ENCODE measurements around the gene MCUR1.
A peak's percentile ranks its signal among the peaks of the same experiment; 100 is the strongest.

The MCUR1 gene

DNA sequence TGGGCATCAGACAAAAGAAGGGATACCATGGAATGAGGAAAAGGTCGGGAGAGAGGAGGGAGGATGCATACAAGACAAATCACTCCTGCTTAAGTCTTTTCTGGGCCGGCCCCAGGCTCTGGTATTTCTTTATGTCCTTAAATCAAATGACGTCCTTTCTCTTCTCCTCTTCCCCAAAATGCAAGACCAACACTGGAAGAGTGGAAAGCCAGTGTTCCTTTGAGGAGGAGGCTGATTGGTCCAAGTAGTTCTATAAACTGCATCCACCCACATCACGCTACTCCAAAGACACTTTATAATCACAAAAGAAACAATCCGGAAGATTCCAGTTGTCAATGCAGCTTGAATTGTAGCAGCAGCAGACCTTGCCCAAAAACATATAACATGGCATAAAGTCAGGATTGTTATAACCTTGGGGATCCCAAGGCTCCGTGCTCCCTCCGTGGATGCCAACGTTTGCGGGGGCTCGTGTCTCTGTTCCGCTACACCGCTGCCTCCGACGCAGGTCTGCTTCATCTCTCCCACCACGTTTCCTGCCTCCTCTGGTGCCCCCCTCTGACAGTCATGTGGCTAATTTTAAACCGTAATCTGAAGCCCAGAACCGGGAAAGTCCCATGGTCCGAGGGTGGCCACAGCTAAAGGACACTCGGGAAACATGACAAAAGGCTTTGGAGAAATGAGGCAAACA is 47.1 kb downstream of the MCUR1 start:
- H3K9me3 Mint-ChIP-seq = no peaks in the 10 kb centered on the region
- H3K4me3 Mint-ChIP-seq = peak overlapping the region; percentile 33 to 68 (median 38)
- H3K27me3 Mint-ChIP-seq (ENCODE audit: low read depth) = peaks cover 4% of the 10 kb centered on the region
- H3K4me1 Mint-ChIP-seq = peaks cover 28% of the 10 kb centered on the region
- peak overlapping the region; percentile 2 to 46 (median 34) for H3K27ac Mint-ChIP-seq
- no peaks in the 10 kb centered on the region for H3K36me3 Mint-ChIP-seq (ENCODE audit: low read depth)
- TF ChIP-seq, protein P1, sequence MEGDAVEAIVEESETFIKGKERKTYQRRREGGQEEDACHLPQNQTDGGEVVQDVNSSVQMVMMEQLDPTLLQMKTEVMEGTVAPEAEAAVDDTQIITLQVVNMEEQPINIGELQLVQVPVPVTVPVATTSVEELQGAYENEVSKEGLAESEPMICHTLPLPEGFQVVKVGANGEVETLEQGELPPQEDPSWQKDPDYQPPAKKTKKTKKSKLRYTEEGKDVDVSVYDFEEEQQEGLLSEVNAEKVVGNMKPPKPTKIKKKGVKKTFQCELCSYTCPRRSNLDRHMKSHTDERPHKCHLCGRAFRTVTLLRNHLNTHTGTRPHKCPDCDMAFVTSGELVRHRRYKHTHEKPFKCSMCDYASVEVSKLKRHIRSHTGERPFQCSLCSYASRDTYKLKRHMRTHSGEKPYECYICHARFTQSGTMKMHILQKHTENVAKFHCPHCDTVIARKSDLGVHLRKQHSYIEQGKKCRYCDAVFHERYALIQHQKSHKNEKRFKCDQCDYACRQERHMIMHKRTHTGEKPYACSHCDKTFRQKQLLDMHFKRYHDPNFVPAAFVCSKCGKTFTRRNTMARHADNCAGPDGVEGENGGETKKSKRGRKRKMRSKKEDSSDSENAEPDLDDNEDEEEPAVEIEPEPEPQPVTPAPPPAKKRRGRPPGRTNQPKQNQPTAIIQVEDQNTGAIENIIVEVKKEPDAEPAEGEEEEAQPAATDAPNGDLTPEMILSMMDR (IDR thresholded peaks at IDR 0.05; ENCODE audit: unreplicated experiment in 3 of 3) = no peak

DNA sequence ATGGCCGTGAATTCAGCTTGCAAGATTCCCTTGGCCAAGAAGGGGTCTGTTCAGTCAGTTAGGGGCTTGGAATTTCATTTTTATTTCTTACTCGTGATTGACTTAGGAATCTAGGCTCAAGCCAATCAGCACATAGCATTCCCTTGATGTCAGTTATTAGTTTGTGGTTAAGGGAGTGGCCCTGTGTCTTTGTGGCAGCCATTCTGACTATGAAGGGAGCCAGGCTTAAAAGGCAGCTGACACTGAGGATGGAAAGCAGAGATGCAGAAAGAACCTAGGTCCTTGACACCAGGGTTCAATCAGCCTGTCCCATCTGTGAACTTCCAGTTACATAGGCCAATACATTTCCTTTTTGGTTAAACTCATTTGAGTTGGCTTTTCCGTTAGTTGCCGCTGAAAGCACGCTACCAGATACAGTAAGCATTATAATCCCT is 48.1 kb downstream of the MCUR1 start:
- TF ChIP-seq, protein P1 (IDR thresholded peaks at IDR 0.05; ENCODE audit: unreplicated experiment in 3 of 3) = no peak
- Mint-ChIP-seq H3K9me3 (no peaks in the 10 kb centered on the region), H3K4me3 (peak overlapping the region in 1 of 3 experiments; percentile 40), H3K27ac (peak overlapping the region in 1 of 3 experiments; percentile 33), H3K4me1 (peaks cover 33% of the 10 kb centered on the region), H3K27me3 (ENCODE audit: low read depth) (peaks cover 4% of the 10 kb centered on the region), H3K36me3 (ENCODE audit: low read depth) (no peaks in the 10 kb centered on the region)

DNA sequence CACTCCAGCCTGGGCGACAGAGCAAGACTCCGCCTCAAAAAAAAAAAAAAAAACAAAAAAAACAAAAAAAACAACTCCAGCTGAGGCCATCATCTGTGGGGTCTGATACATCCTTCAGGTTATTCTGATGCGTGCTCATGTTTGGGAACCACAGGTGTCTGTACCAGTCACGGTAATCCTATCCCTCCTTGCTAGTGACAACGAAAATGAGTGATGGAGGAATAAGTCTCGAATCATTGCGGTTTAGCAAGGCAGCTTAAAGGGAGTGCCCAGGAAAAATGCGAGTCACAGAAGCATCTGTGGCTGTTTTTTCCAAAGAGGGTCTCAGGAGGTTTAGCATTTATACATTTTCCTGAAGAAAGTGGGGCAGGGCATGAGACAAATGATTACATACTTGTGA is 48.8 kb downstream of the MCUR1 start:
- Mint-ChIP-seq H3K27me3 (ENCODE audit: low read depth) (peaks cover 4% of the 10 kb centered on the region), H3K4me1 (peaks cover 33% of the 10 kb centered on the region), H3K36me3 (ENCODE audit: low read depth) (no peaks in the 10 kb centered on the region), H3K9me3 (no peaks in the 10 kb centered on the region), H3K4me3 (no peak overlapping the region), H3K27ac (no peak overlapping the region)
- TF ChIP-seq, protein P1 (IDR thresholded peaks at IDR 0.05; ENCODE audit: unreplicated experiment in 3 of 3) = no peak

DNA sequence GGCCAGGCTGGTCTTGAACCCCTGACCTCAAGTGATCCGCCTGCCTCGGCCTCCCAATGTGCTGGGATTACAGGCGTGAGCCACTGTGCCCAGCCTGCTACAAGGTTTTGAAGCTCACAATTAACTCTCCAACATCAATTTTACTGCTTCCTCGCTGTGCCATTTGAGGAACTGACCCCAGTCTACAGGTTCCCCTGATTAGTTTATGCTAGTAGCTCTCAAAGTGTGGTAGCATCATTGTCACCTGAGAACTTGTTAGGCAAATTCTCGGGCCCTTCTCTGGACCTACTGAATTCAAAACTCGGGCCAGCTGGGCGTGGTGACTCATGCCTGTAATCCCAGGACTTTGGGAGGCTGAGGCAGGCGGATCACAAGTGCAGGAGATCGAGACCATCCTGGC is 49.4 kb downstream of the MCUR1 start:
- no peak overlapping the region for H3K27ac Mint-ChIP-seq
- no peak overlapping the region for H3K4me3 Mint-ChIP-seq
- no peaks in the 10 kb centered on the region for H3K36me3 Mint-ChIP-seq (ENCODE audit: low read depth)
- H3K9me3 Mint-ChIP-seq = no peaks in the 10 kb centered on the region
- peaks cover 4% of the 10 kb centered on the region for H3K27me3 Mint-ChIP-seq (ENCODE audit: low read depth)
- TF ChIP-seq, protein P1 (IDR thresholded peaks at IDR 0.05; ENCODE audit: unreplicated experiment in 3 of 3) = no peak
- peaks cover 33% of the 10 kb centered on the region for H3K4me1 Mint-ChIP-seq

DNA sequence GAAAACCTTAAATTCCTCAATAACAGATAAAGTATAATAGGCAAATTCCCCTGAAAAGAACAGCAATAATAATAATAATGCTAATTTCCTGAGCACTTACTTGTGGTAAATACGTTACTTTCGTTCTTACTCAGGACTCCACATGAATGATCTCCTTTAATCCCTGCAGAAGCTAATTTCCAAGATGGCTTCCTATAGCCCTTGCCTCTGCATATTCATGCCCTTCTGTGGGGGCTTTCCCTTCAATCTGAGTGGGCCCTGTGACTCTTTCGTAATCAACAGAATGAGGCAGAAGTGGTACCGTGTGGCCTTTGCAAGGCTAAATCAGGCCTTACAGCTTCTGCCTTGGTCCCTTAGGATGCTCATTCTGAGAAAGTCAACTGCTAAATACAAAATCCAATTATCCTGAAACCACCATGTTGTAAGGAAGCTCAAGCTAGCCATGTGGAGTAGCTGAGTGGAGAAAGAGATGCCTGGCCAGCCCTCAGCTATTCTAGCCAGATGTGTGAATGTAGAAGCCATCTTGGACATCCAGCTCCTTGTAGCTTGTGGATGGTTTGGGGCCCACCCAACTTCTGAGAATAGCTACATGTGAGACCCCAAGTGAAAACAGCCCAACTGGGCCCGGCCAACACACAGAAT is 50.5 kb downstream of the MCUR1 start:
- no peak overlapping the region for H3K27ac Mint-ChIP-seq
- H3K4me1 Mint-ChIP-seq = peaks cover 33% of the 10 kb centered on the region
- H3K36me3 Mint-ChIP-seq (ENCODE audit: low read depth) = no peaks in the 10 kb centered on the region
- H3K4me3 Mint-ChIP-seq = no peak overlapping the region
- TF ChIP-seq, protein P1 (IDR thresholded peaks at IDR 0.05; ENCODE audit: unreplicated experiment in 3 of 3) = no peak
- H3K27me3 Mint-ChIP-seq (ENCODE audit: low read depth) = peaks cover 4% of the 10 kb centered on the region
- no peaks in the 10 kb centered on the region for H3K9me3 Mint-ChIP-seq
